Fibroblast of skin of right biceps (primary cell): ENCODE measurements around the gene TSPAN4.

Source experiments
- DNase-seq: peaks from one replicate; pipeline ENCODE4 v3.0.0-alpha.2; 2013

TSPAN4 gene

DNA sequence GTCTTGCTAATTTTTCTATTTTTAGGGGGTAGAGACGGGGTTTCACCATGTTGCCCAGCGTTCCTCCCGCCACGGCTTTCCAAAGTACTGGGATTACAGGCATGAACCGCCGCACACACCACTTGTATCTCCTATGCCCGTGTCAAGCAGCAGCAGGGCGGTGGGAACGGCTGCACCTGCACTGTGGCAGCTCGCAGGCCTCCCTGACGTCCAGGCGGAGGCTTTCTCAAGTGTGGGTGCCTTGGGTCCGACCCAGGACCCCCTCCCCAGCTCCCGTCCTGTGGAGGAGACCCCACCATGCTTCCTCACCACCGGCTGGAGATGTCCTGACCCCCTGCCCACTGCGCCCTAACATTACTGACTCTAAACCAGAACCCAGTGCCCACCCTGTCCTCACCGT is 25.7 kb downstream of the TSPAN4 start:
- DNase-seq: no peak

DNA sequence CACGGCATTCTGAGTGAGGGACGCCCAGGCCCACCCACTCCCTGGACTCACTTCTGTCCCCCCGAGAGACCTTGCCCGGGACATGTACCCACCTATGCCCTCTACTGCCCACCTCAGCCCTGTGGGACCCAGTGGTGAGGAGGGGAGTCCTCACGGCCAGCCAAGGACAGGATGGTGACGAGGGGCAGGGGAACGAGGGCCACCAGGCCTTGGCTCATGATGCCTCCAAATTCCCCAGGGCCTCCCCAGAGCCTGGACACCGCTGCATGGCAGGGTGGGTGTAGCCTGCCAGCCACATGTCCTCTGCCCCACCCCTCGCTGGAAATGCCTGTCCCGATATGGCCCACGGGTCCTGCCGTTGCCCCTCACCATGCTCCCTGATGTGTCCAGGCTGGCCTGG is 26.1 kb downstream of the TSPAN4 start:
- DNase-seq: no peak

DNA sequence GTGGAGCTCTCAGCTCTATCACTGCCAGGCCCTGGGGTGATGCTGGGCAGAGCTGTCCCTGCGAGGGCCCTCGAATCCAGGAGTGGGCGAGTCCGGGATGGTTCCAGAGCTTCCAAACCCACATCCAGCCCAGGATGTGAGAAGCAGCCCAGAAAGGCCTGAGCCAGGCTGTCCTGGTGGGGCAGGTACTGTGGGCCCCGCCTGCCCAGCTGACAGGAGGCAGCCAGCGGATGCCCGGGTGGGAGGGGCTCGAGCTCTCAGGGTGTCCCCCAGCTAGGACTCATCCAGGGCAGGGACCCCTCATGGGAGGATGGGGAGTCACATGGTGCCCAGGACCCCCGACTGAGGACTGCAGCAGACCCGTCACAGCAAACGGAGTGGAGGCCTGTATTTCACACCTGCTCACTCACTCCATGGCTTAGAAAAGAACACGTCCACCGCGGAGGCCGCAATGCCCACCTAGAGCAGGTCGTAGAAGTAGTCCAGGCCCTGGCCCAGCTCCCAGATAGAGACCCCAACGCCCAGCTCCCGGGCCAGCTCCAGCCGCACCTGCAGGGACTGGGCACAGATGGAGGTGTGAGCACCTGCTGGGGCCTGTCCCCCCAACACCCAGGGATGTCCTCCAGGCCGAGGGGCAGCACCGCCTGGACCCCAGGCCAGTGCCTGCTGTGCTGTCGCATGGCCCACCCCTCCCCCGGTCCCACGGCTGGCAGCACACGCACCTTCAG is 26.9 kb downstream of the TSPAN4 start:
- no peak for DNase-seq

DNA sequence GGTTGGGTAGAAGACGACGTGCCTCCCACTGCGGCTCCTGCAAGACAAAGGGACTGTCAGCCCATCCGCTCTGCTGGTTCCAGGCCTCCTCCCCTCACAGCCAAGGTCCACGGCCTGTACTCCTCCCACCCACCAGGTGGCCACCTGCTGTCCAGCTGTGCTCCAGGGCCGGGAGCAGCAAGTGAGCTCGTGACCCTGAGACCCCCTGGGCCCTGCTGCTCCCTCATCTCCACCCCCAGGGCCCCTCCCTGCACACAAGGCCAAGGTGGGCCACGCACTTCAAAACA is 27.4 kb downstream of the TSPAN4 start:
- no peak for DNase-seq

DNA sequence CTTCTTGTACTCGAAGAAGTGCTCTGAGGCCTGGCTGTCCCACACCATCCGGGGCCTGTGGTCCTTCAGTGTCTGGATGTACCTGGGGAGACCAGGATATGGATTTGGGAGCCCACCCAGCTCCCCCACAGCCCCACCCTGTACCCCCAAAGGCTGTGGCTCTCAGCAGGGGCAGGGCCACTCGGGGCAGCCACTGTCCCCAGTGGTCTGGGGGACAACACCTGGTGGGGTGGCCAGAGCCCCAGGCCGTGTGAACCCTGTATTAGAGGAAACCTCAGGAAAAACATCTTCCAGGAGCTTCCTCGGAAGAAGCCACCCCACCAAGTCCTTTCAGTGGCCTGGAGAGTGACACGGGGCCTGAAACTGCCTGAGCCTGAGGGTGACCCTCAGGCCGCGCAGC is 27.8 kb downstream of the TSPAN4 start:
- DNase-seq: no peak

DNA sequence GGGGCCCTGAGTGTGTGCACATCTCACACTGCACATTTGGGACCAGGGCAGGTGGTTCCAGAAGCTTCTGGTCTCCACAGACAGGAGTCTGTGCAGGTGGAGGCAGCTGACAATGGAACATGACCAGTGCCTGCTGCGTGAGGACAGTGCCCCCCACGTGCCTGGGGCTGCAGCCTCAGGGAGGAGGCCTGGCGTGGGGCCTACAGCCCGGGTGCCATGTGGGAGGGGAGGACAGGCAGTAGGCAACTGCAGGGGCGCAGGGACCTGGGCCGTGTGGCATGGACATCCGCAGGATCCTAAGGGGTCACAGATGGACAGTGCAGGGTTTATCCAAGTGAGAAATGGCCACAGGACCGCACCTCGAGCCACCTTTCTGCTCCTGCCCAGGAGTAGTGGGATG is 28.8 kb downstream of the TSPAN4 start:
- no peak for DNase-seq

DNA sequence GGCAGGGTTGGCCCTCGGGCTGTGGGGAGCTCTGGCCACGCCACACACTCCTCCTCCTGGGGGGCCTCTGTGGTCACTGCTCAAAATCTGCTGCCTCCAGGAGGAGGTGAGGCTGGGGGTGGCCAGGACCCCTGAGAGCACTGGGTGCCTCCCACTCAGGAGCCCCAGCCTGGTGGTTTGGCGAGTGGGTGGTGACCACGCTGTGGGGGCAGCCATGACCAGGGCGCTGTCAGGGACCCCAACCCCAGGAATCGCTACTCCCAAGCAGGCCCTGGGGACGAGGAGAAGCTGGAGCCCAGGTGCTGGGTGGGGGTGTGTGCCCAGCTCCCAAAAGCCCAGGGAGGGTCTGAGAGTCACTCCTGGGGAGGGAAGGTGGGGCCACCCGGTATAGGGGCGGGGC is 30.1 kb downstream of the TSPAN4 start:
- no peak for DNase-seq

DNA sequence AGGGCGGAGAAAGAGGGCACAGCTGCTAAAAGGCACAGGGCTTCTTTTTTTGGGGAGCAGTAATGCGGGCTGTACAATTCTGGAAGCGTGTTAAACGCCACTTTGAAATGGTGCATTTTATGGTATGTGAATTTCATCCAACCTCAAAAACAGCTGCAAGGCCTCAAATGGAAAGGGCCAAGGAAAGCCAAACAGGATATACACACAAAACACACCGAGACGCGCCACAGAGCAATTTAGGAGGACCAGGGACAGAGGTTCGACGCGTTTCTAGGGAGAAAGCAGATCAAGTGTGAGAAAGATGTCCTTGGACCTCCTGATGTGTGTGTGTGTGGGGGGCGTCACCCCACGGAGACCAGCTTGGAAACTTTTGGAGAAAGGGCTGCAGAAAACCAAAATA is 31.1 kb downstream of the TSPAN4 start:
- DNase-seq: no peak

DNA sequence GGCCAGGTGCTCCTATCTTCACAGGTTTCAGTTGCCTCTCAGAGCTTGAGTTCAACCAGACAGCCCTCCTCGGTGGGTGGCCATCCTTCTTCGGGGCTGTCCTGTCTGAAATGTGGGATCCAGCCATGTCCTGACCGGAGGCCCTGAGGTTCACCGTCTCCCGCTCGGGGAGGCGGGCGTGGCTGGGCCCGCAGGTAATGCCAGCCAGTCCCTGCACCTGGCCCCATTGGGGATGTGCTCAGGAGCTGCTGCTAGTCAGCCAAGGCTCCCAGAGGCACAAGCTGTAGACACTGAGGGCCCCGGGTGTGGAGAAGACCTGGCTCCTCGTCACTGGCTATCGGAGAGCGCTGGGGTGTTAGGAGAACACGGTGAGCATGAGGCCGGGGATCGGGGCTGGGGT is 32.6 kb downstream of the TSPAN4 start:
- no peak for DNase-seq

DNA sequence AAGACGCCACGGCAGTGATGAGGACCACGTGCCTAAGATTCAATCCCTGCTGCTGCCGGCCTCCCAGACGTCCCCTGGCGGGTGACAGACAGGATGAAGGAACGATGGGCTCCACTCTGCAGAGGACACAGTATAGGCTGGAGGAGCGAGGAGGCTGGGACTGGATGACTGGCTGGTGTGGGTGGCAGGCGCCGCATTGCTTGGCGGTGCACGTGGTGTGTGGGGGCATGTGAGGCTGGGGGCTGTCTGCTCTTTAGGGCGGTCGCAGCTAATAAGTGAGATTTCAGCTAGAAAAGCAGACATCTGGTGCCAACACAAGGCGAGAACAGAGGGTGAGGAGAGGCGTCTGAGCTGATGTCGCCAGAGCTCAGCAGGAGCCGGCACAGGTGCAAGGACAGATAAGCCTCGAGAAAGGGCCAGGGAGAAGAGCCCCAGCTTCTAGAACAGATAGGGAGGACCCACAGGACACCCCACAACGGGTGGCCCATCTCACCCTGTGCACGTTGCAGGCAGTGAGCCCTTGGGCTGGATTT is 33.2 kb downstream of the TSPAN4 start:
- no peak for DNase-seq

DNA sequence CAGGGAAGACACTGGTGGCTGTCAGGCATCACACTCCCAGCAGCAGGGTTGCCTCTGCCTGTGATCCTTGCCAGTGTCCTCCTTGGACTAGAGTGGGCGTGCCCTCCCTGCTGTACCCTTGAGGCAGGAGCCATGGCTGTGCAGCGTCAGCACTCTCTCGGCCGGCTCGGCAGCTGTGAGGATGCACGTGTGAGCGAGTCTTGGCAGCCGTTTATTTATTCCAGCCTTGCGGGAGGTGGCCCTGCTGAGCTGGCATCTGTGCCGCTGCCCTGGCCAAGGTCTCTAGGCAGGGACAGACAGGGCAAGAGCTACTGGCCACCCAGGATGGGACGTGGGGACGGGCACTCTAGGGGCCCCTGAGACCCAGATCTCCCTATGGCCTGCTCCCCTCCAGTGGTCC is 33.9 kb downstream of the TSPAN4 start:
- DNase-seq: no peak

DNA sequence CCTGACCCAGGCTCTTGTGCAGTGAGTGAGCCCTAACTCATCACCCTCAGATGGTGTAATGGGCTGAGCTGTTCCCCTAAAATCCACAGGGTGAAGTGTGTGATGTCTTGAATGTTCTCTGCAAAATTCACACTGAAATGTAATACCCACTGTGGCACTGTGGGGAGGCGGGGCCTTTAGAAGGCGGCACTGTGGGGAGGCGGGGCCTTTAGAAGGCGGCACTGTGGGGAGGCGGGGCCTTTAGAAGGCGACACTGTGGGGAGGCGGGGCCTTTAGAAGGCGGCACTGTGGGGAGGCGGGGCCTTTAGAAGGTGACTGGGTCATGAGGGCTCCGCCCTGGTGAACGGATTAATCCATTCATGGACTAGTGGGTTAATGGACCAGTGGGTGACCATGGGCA is 34.9 kb downstream of the TSPAN4 start:
- no peak for DNase-seq

DNA sequence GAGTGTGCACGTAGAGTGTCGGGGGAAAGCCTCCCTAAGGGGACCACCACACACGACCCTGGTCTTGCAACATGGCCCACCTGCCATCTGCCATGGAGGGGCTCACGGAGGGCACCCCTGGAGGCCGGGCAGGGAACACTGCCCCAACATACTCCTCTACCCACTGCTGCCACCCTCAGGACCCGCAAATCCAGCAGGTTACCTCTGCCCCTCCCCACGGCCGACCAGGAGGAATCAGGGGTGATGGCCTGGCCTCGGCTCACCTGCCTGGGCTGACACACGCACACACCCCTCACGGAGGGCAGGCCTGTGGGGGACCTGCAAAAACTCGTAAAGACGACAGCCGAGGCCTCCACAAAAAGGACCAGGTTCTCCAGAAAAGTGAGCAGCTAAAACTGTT is 37.8 kb downstream of the TSPAN4 start:
- DNase-seq: no peak

DNA sequence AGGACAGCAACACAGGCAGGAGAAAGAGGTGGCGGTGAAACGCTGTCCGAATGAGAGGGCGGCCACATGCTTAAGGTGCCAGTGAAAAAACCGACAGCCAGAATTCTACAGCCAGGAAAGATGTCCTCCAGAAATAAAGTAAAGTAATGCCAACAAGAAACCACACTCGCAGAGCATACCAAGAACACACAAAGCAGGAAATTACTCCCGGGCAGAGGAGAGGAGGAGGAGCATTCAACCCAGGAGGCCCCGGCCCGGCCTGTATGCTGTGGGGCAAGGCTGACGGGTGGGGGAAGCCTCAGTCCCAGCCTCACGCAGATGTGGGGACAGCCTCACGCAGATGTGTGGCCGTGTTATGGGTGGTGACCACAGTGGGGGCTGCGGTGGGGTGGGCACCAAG is 39.9 kb downstream of the TSPAN4 start:
- DNase-seq: peak; percentile 36

DNA sequence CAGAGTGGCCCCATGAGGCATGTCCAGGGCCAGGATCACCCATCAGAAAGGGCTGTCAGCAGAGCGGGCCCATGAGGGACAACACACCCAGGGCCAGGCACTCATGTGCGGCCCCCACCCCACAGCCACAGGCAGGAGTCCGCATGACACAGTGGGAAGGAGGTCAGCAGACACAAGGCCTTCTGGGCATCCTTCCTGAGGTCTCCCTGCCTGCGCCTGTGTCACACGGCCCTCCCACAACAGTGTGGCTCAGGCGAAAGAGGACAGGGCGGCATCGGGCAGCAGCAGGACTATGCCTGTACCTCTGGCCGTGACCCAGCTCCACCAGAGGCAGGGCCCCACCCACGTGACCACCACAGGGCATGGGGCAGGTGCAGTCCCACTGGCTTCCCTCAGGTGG is 40.9 kb downstream of the TSPAN4 start:
- DNase-seq: no peak

DNA sequence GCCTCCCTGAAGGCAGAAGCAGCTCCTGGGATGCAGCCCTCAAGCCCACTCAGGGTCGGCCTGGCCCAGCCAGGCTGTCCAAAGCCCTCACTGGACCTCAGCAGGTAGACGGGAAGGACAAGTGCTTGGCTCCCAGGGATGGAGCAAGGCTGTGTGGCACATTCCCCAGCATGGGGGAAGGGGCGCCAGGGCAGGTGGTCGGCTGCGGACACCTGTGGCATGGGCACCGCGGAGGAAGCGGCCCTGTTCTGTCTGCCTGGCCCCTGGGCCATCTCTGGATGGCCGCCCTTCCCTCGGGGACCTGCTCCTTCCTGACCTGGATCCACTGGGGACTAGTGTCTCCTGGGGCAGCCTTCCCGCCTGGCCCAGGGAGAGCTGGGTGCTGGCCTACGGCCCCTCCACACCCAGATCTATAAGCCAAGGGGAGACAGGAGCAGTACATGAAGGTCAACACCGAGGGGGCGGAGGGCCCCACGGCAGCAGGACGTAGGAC is 42.0 kb downstream of the TSPAN4 start:
- no peak for DNase-seq

DNA sequence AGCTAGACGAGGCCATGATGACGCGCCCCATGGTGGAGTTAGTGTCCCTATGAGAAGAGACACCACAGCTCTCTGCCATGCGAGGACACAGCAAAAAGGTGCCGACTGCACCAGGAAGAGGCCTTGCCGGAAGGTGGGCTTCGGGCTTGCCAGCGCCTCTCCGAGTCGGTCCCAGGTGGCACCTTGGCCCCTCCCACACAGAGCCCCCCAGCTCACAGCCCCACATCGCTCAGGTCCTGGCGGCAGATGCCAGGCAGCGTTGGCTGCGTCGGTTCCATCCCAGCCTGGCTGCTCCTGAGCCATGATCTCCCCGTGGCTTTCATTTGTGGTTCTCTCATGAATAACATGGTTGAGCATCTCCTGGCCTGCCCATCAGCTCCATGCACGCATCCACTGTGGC is 43.9 kb downstream of the TSPAN4 start:
- DNase-seq: no peak

DNA sequence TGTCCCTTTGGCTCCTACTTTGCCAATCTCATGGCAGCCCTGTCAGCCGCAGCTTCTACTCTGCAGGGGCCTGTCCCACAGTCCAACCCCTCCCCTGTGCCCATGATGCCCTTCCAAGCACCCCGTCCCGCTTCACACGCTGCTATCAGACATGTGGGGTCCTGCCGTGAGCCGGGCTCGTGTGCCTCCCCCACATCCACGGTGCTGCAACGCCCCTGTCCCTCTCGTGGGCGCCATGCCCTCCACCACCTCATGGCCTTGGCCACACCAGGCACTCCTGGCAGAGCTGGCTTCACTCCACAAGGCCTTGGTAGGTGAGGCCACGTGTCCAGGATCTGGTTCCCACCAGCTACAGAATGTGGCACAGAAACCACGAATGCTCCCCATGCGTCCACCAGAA is 44.9 kb downstream of the TSPAN4 start:
- DNase-seq: no peak

DNA sequence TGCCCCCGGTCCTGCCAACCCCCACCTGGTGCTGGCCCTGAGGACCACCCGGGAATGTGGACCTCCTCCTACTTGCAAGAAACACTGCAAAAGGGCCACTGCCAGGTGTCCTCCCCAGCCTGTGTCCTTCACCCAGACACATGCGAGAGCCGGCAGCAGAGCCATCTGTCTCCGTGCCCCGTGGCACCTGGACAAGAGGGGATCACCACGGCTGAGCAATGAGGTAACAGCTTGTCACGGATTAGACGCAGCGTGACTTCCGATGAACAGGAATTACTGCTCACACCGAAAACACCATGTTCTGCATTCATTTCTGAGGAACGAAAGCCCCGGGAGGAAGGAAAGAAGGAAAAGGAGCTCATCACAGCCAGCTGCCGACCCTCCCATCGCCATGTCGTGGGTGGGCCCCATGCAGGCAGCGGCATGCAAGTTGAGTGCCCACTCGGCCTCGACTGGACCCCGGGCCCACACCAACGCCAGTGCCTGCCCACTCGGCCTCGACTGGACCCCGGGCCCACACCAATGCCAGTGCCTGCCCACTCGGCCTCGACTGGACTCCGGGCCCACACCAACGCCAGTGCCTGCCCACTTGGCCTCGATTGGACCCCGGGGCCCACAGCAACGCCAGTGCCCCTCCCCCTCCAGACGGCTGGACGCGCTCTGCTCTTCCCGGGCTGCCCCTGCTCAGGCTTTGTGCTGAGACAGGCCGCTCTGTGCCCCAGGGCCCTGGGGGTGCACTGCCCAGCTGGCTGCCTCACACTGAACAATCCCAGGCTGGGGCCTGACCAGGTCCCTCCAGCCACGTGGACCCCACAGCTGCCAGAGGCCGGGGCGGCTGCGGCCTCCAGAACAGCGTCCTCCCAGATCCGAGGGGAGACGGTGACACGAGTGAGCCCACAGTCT is 45.9 kb downstream of the TSPAN4 start:
- no peak for DNase-seq

DNA sequence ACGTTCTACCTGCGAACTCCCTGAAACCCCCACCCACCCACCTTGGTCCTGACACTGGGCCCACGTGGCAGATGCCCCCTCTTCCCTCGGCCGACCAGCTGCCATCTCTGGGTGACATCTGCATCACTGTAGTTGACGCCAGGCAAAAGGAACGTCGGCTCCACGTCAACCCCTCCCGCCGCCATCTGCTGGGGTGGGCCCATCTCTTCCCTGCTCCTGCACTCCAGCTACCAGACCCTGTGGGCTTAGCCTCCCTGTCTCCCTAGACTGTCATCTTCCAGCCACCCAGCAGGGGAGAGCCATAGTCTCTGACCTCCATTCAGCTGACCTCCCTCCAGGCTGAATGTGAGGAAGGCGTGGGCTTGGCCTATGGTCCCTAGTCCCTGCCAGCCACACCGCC is 46.6 kb downstream of the TSPAN4 start:
- DNase-seq: no peak

DNA sequence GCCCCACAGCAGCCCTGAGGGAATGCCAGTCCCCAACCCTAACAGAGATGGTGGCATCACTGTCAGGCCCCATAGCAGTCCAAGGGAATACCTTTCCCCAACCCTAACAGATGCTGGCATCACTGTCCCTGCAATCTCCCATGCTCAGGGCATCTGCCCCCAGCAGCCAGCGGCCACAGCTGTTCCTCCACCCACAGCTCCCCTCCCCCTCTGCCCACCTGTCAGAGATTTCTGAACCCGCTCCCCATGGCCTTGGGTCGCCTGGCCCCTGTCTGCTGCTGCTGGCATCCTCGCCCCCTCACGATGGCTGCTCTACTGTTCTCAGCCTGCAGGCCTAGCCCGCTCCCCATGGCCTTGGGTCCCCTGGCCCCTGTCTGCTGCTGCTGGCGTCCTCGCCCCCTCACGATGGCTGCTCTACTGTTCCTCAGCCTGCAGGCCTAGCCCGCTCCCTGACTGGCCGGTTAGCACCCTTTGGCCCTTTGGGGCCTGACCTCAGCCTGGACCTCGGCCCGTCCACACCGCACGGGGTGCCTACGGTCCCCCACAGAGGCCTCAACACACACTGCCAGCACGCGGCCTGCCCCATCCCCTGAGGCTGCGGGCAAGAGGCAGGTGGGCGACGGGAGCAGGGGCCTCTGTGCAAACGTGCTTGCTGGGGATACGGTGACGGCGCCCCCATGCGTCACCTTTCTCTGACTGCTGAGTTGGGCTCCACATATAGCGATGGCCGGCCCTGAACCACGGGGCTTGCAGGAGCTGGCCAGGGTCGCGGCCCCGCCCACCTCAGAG is 47.2 kb downstream of the TSPAN4 start:
- no peak for DNase-seq

DNA sequence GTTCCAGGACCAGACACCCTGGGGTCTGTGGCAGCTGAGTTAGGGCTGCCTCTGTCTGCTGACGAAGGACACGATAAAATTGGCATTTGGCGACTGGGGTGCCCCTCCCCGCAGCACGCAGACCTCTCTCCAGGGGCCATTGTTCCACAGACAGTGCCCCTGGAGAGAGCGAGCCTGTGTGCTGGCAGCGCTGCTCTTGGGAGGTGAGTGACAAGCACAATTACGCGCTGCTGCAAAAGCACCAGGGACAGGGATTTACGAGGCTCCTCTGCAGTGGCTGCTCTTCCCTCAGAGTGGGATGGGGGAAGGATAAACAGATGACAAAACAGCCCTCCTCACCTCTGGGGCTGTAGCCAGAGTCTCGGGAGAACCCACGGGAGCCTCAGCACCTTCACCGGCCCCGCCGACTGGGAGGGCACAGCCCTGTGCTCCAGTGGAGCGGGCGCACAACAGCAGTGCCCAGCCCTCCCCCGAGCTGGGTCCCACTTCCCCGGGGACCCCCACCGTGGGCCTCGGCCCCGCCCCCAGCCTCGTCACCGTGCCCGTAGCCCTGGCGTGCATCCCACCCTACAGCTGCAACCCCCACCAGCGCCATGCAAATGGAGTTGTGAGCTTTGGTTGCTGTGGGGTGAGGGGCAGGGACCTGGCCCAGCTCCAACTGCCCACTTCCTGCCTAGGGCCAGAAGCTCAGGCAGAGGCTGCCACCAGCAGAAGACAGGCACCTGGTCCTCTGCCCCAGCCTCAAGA is 48.3 kb downstream of the TSPAN4 start:
- DNase-seq: no peak
